HEK293T (cell line): ENCODE data around the gene UBE2G1.

ENCODE experiments used
- ARNT ChIP-seq: fragments of 450-650 bp; IDR thresholded peaks from 2 replicates; pipeline ENCODE4 v1.6.1; 2017; ENCODE audit warnings: mild to moderate bottlenecking
- BHLHE40 ChIP-seq: fragments of 450-650 bp; IDR thresholded peaks from 2 replicates; pipeline ENCODE4 v1.6.1; 2016; ENCODE audit warnings: mild to moderate bottlenecking, moderate library complexity, borderline replicate concordance
- CTBP1 ChIP-seq: fragments of 450-650 bp; IDR thresholded peaks from 2 replicates; pipeline ENCODE4 v1.6.1; 2016; ENCODE audit warnings: borderline replicate concordance
- ELF4 ChIP-seq: fragments of 450-650 bp; IDR thresholded peaks from 2 replicates; pipeline ENCODE4 v1.6.1; 2017; ENCODE audit warnings: antibody characterized with exemption
- FOXK2 ChIP-seq: fragments of 450-650 bp; IDR thresholded peaks from 2 replicates; pipeline ENCODE4 v1.6.1; 2016; ENCODE audit warnings: mild to moderate bottlenecking
- FOXM1 ChIP-seq: fragments of 450-650 bp; IDR thresholded peaks from 2 replicates; pipeline ENCODE4 v1.6.1; 2017; ENCODE audit warnings: mild to moderate bottlenecking, borderline replicate concordance
- HDGF ChIP-seq: fragments of 450-650 bp; IDR thresholded peaks from 2 replicates; pipeline ENCODE4 v1.6.1; 2017; ENCODE audit warnings: antibody characterized with exemption, borderline replicate concordance
- L3MBTL2 ChIP-seq: fragments of 450-650 bp; conservative IDR thresholded peaks from 2 replicates; pipeline ENCODE4 v1.6.1; 2016; ENCODE audit warnings: mild to moderate bottlenecking
- LEF1 ChIP-seq: fragments of 450-650 bp; IDR thresholded peaks from 2 replicates; pipeline ENCODE4 v1.6.1; 2017; ENCODE audit warnings: mild to moderate bottlenecking, borderline replicate concordance
- NFRKB ChIP-seq: fragments of 450-650 bp; IDR thresholded peaks from 2 replicates; pipeline ENCODE4 v1.6.1; 2016; ENCODE audit warnings: mild to moderate bottlenecking, moderate library complexity
- SP1 ChIP-seq: fragments of 450-650 bp; IDR thresholded peaks from 2 replicates; pipeline ENCODE4 v1.6.1; 2017
- SUZ12 ChIP-seq: fragments of 450-650 bp; IDR thresholded peaks from 2 replicates; pipeline ENCODE4 v1.6.1; 2016; ENCODE audit warnings: mild to moderate bottlenecking
- TARDBP ChIP-seq: fragments of 450-650 bp; IDR thresholded peaks from 2 replicates; pipeline ENCODE4 v1.6.1; 2016
- TF ChIP-seq, protein P1 (sequence below): fragments of 450-650 bp; IDR thresholded peaks from 2 replicates; pipeline ENCODE4 v1.6.1; 2016

DNA sequence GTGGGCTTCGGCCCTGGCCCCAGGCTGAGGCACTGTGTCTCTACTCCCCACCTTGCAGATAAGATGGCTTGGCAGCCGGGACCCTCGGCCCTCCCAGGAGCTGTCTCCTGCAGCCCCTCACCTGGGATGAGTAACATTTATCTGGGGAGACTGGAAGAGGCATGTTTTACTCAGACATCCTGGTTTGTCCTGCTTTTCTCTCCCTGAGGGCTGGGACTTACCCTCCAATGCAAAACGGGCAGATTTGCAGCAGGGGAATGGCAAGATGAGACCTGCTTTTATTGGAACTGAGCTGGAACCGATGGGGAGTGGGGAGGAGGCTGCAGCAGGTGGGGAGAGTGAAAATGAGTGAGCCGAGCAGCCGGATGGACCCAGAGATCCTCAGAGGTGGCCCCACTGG lies 27.3 kb upstream of the UBE2G1 start:
- TF ChIP-seq, protein P1, sequence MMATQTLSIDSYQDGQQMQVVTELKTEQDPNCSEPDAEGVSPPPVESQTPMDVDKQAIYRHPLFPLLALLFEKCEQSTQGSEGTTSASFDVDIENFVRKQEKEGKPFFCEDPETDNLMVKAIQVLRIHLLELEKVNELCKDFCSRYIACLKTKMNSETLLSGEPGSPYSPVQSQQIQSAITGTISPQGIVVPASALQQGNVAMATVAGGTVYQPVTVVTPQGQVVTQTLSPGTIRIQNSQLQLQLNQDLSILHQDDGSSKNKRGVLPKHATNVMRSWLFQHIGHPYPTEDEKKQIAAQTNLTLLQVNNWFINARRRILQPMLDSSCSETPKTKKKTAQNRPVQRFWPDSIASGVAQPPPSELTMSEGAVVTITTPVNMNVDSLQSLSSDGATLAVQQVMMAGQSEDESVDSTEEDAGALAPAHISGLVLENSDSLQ, result no peak
- TF ChIP-seq FOXM1 (no peak), NFRKB (no peak), SP1 (no peak), ARNT (no peak), TARDBP (no peak), BHLHE40 (no peak), ELF4 (no peak), CTBP1 (no peak), FOXK2 (no peak), LEF1 (no peak), SUZ12 (no peak), HDGF (no peak), L3MBTL2 (no peak)
